Activated CD8-positive, alpha-beta memory T cell treated with anti-CD3 and anti-CD28 coated beads for 36 hours (primary cell): ENCODE data around the gene COPA. TPM values are rescaled to one million over a fixed set of nuclear protein-coding genes. Genes with fewer than 3 reads are reported as not detected.
"Not testable (repeated sequence)": the region's sequence is repeated elsewhere in the genome, so short reads cannot be mapped to it uniquely, and the experiment has no call there.

ENCODE experiments used
- CTCF ChIA-PET: fragments of 350-600 bp; sonication (Branson Sonifier 250); formaldehyde crosslinking; loops from one replicate; lab custom pipeline; 2021; ENCODE audit warnings: antibody characterized with exemption; lab: Charles Lee
- POLR2A ChIA-PET: fragments of 350-600 bp; sonication (Branson Sonifier 250); formaldehyde crosslinking; loops from one replicate; lab custom pipeline; 2021; ENCODE audit warnings: antibody characterized with exemption; lab: Charles Lee
- total RNA-seq, 2 experiments: library from RNA; stranded (reverse); gene quantifications; one replicate each; pipeline ENCODE4 v1.2.3, GENCODE V29; 2021

The COPA gene
- total RNA-seq, 2 experiments from 2014 or later = 127 to 130 TPM

- POLR2A ChIA-PET = interaction anchor here (1.1 kb wide), 1 partner anchor 193 kb away, joined by 3 read pairs; the partner anchor contains the start of gene IGSF8
- CTCF ChIA-PET = interaction anchor here (0.5 to 3.6 kb wide), 45 partner anchors 10 to 206 kb away, joined by 3 to 26 read pairs (median 4); partner anchors contain the start of genes ATP1A4, CASQ1, DCAF8 and IGSF8
These were observed 51.5 kb downstream of the COPA start for GRCh38 chr1:160291248-160292220.

GRCh38 chr1:160287769-160288168 lies 55.3 kb downstream of the COPA start:
- POLR2A ChIA-PET = not testable (repeated sequence)
- CTCF ChIA-PET = interaction anchor here (0.7 to 1.7 kb wide), 3 partner anchors 78 to 187 kb away, joined by 3 to 12 read pairs (median 3); no protein-coding TSS in a partner anchor

GRCh38 chr1:160285506-160285905 lies 57.5 kb downstream of the COPA start:
- ChIA-PET POLR2A (interaction anchor here (0.6 to 1.7 kb wide), 2 partner anchors 53 to 77 kb away, joined by 3 to 7 read pairs; no protein-coding TSS in a partner anchor), CTCF (interaction anchor here (0.6 to 2.4 kb wide), 7 partner anchors 9 to 185 kb away, joined by 3 to 11 read pairs (median 4); partner anchors contain the start of gene DCAF8)

GRCh38 chr1:160284782-160285344 lies 58.2 kb downstream of the COPA start, which contains the start of gene PEX19:
PEX19 (minus strand) TSS chr1:160285133; CDS start chr1:160285124, 9 bp downstream.
- POLR2A ChIA-PET = interaction anchor here (0.6 to 1.7 kb wide), 2 partner anchors 54 to 77 kb away, joined by 3 to 7 read pairs; no protein-coding TSS in a partner anchor

GRCh38 chr1:160284220-160284781 lies 58.7 kb downstream of the COPA start:
- ChIA-PET CTCF (interaction anchor here (0.7 to 2.4 kb wide), 10 partner anchors 9 to 186 kb away, joined by 3 to 11 read pairs (median 3); partner anchors contain the start of genes DCAF8 and IGSF8), POLR2A (interaction anchor here (0.5 to 1.7 kb wide), 3 partner anchors 22 to 77 kb away, joined by 3 to 7 read pairs (median 5); partner anchors contain the start of gene DCAF8)

More at GRCh38 chr1:160284782-160285344, 58.2 kb downstream of the COPA start, which contains the start of gene PEX19:
- CTCF ChIA-PET = interaction anchor here (0.6 to 2.4 kb wide), 9 partner anchors 10 to 184 kb away, joined by 3 to 11 read pairs (median 4); partner anchors contain the start of gene DCAF8

GRCh38 chr1:160282807-160283206 lies 60.2 kb downstream of the COPA start:
- CTCF ChIA-PET = no interaction called here
- POLR2A ChIA-PET = no interaction called here

GRCh38 chr1:160277987-160278386 lies 65.1 kb downstream of the COPA start:
- ChIA-PET POLR2A (interaction anchor here (0.6 kb wide), 1 partner anchor 1222 kb away, joined by 6 read pairs; no protein-coding TSS in a partner anchor), CTCF (interaction anchor here (1.0 kb wide), 1 partner anchor 85 kb away, joined by 3 read pairs; no protein-coding TSS in a partner anchor)

- POLR2A ChIA-PET = interaction anchor here (0.6 kb wide), 1 partner anchor 1221 kb away, joined by 6 read pairs; no protein-coding TSS in a partner anchor
- CTCF ChIA-PET = no interaction called here
These were observed 65.7 kb downstream of the COPA start for GRCh38 chr1:160277330-160277729.

- CTCF ChIA-PET = interaction anchor here (1.0 kb wide), 2 partner anchors 15 to 46 kb away, joined by 3 to 4 read pairs; no protein-coding TSS in a partner anchor
These were observed 72.0 kb downstream of the COPA start for GRCh38 chr1:160271025-160271424.

GRCh38 chr1:160267284-160267991 lies 75.6 kb downstream of the COPA start:
- CTCF ChIA-PET = no interaction called here

More at GRCh38 chr1:160271025-160271424, 72.0 kb downstream of the COPA start:
- POLR2A ChIA-PET = no interaction called here

GRCh38 chr1:160264795-160265307 lies 78.2 kb downstream of the COPA start:
- CTCF ChIA-PET = interaction anchor here (1.9 to 2.8 kb wide), 2 partner anchors 13 to 20 kb away, joined by 5 to 7 read pairs; partner anchors contain the start of gene PEX19
- POLR2A ChIA-PET = no interaction called here

More at GRCh38 chr1:160267284-160267991, 75.6 kb downstream of the COPA start:
- POLR2A ChIA-PET = no interaction called here

GRCh38 chr1:160261893-160262794 lies 80.9 kb downstream of the COPA start, which contains the start of gene DCAF8:
DCAF8 (minus strand) TSS chr1:160262549; CDS start chr1:160244008, 18,541 bp downstream.
- POLR2A ChIA-PET = interaction anchor here (0.5 to 1.5 kb wide), 8 partner anchors 10 to 788 kb away, joined by 3 to 6 read pairs (median 4); partner anchors contain the start of genes COPA, IGSF8 and NCSTN
- CTCF ChIA-PET = interaction anchor here (0.9 to 4.2 kb wide), 9 partner anchors 8 to 279 kb away, joined by 3 to 18 read pairs (median 4); partner anchors contain the start of gene PEX19

GRCh38 chr1:160261556-160261892 lies 81.5 kb downstream of the COPA start:
- ChIA-PET CTCF (interaction anchor here (1.2 to 4.2 kb wide), 4 partner anchors 10 to 68 kb away, joined by 3 to 18 read pairs (median 4); partner anchors contain the start of gene PEX19), POLR2A (interaction anchor here (0.6 to 1.2 kb wide), 3 partner anchors 20 to 789 kb away, joined by 3 to 6 read pairs (median 4); partner anchors contain the start of gene IGSF8)

- ChIA-PET POLR2A (interaction anchor here (0.6 to 0.7 kb wide), 2 partner anchors 12 to 72 kb away, joined by 3 to 6 read pairs; no protein-coding TSS in a partner anchor), CTCF (interaction anchor here (0.7 to 4.2 kb wide), 6 partner anchors 9 to 47 kb away, joined by 3 to 18 read pairs (median 3); partner anchors contain the start of gene PEX19)
These were observed 82.4 kb downstream of the COPA start for GRCh38 chr1:160260406-160261382.
